Measurements from ENCODE around the gene BCR.

DNA sequence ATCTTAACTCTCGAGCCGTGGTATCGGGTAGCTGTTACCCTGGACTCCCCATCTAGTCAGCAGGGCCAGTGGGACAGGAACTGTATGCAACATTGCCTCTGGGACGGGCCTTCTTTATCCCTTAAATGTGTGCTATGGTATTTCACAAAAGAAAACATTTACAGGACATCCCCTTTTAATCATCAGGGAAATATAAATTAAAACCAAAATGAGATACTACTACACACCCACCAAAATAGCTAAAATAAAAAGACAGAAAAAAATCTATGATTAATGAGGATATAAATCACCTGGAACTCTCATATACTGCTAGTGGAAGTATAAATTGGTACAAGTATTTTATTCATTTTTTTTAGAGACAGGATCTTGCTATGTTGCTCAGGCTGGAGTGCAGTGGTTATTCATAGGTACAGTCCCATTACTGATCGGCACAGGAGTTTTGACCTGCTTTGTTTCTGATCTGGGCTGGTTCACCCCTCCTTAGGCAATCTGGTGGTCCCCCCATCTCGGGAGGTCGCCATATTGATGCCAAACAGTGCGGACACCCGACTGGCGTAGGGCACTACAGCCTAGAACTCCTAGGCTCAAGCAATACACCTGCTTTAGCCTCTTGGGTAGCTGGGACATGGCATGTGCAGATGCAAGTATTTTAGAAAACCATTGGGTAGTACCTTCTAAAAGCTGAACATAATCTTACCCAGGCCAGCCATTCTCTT is 47.8 kb upstream of the BCR start:
- no peak for TF ChIP-seq CTCF (optimal IDR thresholded peaks at IDR 0.05 in 1 of 3, IDR thresholded peaks at IDR 0.05 in 1 of 3, conservative IDR thresholded peaks at IDR 0.05 in 1 of 3; ENCODE audit: extremely low read depth in 1 of 3, insufficient read depth in 2 of 3, low read length in 3 of 3)
- TF ChIP-seq EZH2 (IDR thresholded peaks at IDR 0.05; ENCODE audit: low read length), result no peak
